GM12878 (cell line): Measurements from ENCODE around the gene ETNK1. TPM values are rescaled to one million over a fixed set of nuclear protein-coding genes. Genes with fewer than 3 reads are reported as not detected.

Experiments
- ATF7 ChIP-seq: fragments of 450-650 bp; IDR thresholded peaks from 2 replicates; pipeline ENCODE4 v1.6.1; 2016; ENCODE audit warnings: low read depth, mild to moderate bottlenecking
- BCL11A ChIP-seq: IDR thresholded peaks from 2 replicates; pipeline ENCODE4 v1.6.1; 2011; ENCODE audit warnings: low read depth, low read length
- BHLHE40 ChIP-seq, 2 experiments: fragments of 450-650 bp in 1 of 2; IDR thresholded peaks; 2 replicates each; pipeline ENCODE4 v1.6.1; 2011 to 2017; ENCODE audit warnings: low read depth in 2 of 2, borderline replicate concordance in 1 of 2, improper control_type of control experiment in 1 of 2, low read length in 1 of 2, mild to moderate bottlenecking in 1 of 2
- BMI1 ChIP-seq: fragments of 450-650 bp; IDR thresholded peaks from 2 replicates; pipeline ENCODE4 v1.6.1; 2016; ENCODE audit warnings: mild to moderate bottlenecking, moderate library complexity, borderline replicate concordance
- CBFB ChIP-seq: IDR thresholded peaks from 2 replicates; pipeline ENCODE4 v1.6.1; 2016; ENCODE audit warnings: antibody characterized with exemption, low read depth
- CBX5 ChIP-seq: sonication (generic); IDR thresholded peaks from 2 replicates; pipeline ENCODE4 v1.6.1; 2016; ENCODE audit warnings: low read depth, moderate library complexity, mild to moderate bottlenecking, inconsistent platforms
- CHD2 ChIP-seq: IDR thresholded peaks from 2 replicates; pipeline ENCODE4 v1.6.1; 2011; ENCODE audit warnings: low read depth, low read length, improper control_type of control experiment, borderline replicate concordance
- CREM ChIP-seq: IDR thresholded peaks from 2 replicates; pipeline ENCODE4 v1.6.1; 2014; ENCODE audit warnings: antibody characterized with exemption, low read depth
- DPF2 ChIP-seq: fragments of 450-650 bp; IDR thresholded peaks from 2 replicates; pipeline ENCODE4 v1.6.1; 2017; ENCODE audit warnings: mild to moderate bottlenecking
- EED ChIP-seq: sonication (generic); IDR thresholded peaks from 2 replicates; pipeline ENCODE4 v1.6.1; 2016; ENCODE audit warnings: antibody characterized with exemption, low read depth
- IKZF1 ChIP-seq: fragments of 450-650 bp; conservative IDR thresholded peaks from 2 replicates; pipeline ENCODE4 v1.6.1; 2017; ENCODE audit warnings: antibody characterized with exemption, mild to moderate bottlenecking
- JUND ChIP-seq: IDR thresholded peaks from 2 replicates; pipeline ENCODE4 v1.6.1; 2012; ENCODE audit warnings: low read depth, mild to moderate bottlenecking, low read length, improper control_type of control experiment, moderate library complexity
- MEF2A ChIP-seq: IDR thresholded peaks from 2 replicates; pipeline ENCODE4 v1.6.1; 2011; ENCODE audit warnings: low read depth, mild to moderate bottlenecking, low read length, moderate library complexity; ENCODE audit not compliant: insufficient read depth
- MEF2B ChIP-seq: fragments of 450-650 bp; IDR thresholded peaks from 2 replicates; pipeline ENCODE4 v1.6.1; 2018; ENCODE audit warnings: mild to moderate bottlenecking, moderate library complexity; ENCODE audit not compliant: partially characterized antibody, poor library complexity, severe bottlenecking
- NFIC ChIP-seq: IDR thresholded peaks from 2 replicates; pipeline ENCODE4 v1.6.1; 2012; ENCODE audit warnings: low read depth, mild to moderate bottlenecking, inconsistent platforms, low read length, moderate library complexity
- NFYB ChIP-seq: IDR thresholded peaks from 2 replicates; pipeline ENCODE4 v1.6.1; 2011; ENCODE audit warnings: low read depth, mild to moderate bottlenecking, low read length, improper control_type of control experiment, moderate library complexity; ENCODE audit not compliant: insufficient read depth
- NR2F1 ChIP-seq: fragments of 450-650 bp; conservative IDR thresholded peaks from 2 replicates; pipeline ENCODE4 v1.6.1; 2017; ENCODE audit warnings: mild to moderate bottlenecking
- NRF1 ChIP-seq: conservative IDR thresholded peaks from 2 replicates; pipeline ENCODE4 v1.6.1; 2011; ENCODE audit warnings: mild to moderate bottlenecking, low read depth, low read length, improper control_type of control experiment
- PAX5 ChIP-seq: IDR thresholded peaks from 2 replicates; pipeline ENCODE4 v1.6.1; 2011; ENCODE audit warnings: low read depth, low read length, borderline replicate concordance
- RBBP5 ChIP-seq: fragments of 200-600 bp; sonication (generic); conservative IDR thresholded peaks from 2 replicates; pipeline ENCODE4 v1.6.1; 2016
- SKIL ChIP-seq: fragments of 450-650 bp; IDR thresholded peaks from 2 replicates; pipeline ENCODE4 v1.6.1; 2017; ENCODE audit warnings: mild to moderate bottlenecking, low read depth, inconsistent platforms; ENCODE audit not compliant: poor library complexity, severe bottlenecking
- TAF1 ChIP-seq: IDR thresholded peaks from 2 replicates; pipeline ENCODE4 v1.6.1; 2011; ENCODE audit warnings: mild to moderate bottlenecking, low read depth, low read length, borderline replicate concordance
- TCF7 ChIP-seq: IDR thresholded peaks from 2 replicates; pipeline ENCODE4 v1.6.1; 2014; ENCODE audit warnings: antibody characterized with exemption, borderline replicate concordance
- ZBED1 ChIP-seq: IDR thresholded peaks from 2 replicates; pipeline ENCODE4 v1.6.1; 2016; ENCODE audit warnings: borderline replicate concordance
- ZNF217 ChIP-seq: fragments of 450-650 bp; IDR thresholded peaks from 2 replicates; pipeline ENCODE4 v1.6.1; 2017; ENCODE audit warnings: antibody characterized with exemption, mild to moderate bottlenecking
- ZNF384 ChIP-seq: IDR thresholded peaks from 2 replicates; pipeline ENCODE4 v1.6.1; 2012; ENCODE audit warnings: low read depth, mild to moderate bottlenecking, low read length, improper control_type of control experiment, borderline replicate concordance
- polyA plus RNA-seq, 11 experiments: library from polyadenylated mRNA; depleted of rRNA in 4 of 11; unstranded in 6 of 11; stranded (reverse) in 5 of 11; fragments of >200 nt; fragmentation: Nextera tagmentation in 4 of 11; fragmentation: Illumina TruSeq in 1 of 11; extraction: Ambion mirVana in 4 of 11; extraction: Trizol in 1 of 11; gene quantifications; 1 replicate in 1 of 11; 2 replicates in 10 of 11; pipeline versions ENCODE4 v1.2.1 to v1.2.3, GENCODE V29; 2011 to 2016; ENCODE audit warnings: inconsistent platforms in 2 of 11, missing spikeins in 2 of 11, low read depth in 1 of 11
- total RNA-seq, 4 experiments: library from RNA; depleted of rRNA in 3 of 4; stranded (reverse); fragments of >200 nt in 3 of 4; fragmentation: Illumina TruSeq in 1 of 4; extraction: Trizol in 1 of 4; gene quantifications; 2 replicates each; pipeline versions ENCODE4 v1.2.1 to v1.2.3, GENCODE V29; 2013 to 2021
- TF ChIP-seq, protein P1 (sequence below): fragments of 450-650 bp; IDR thresholded peaks from 2 replicates; pipeline ENCODE4 v1.6.1; 2016; ENCODE audit warnings: mild to moderate bottlenecking
- TF ChIP-seq, protein P2 (sequence below): fragments of 450-650 bp; IDR thresholded peaks from 2 replicates; pipeline ENCODE4 v1.6.1; 2016; ENCODE audit warnings: mild to moderate bottlenecking

ETNK1 gene
- total and polyA plus RNA-seq, 10 of the 15 experiments (the other 5 are each of a cell fraction or from before 2014, with no cell fraction given): 12.3 to 69.4 (median 34.2) TPM

- no peak for TF ChIP-seq RBBP5
- peak; percentile 50 for TF ChIP-seq SKIL
- 0 out of 2 replicates have a peak, but pooled peaks have one; percentile 18 for TF ChIP-seq CHD2
- no peak for TF ChIP-seq TAF1
- peak; percentile 88 for TF ChIP-seq BCL11A
- TF ChIP-seq MEF2B: peak; percentile 92
- peak; percentile 90 for TF ChIP-seq ATF7
- TF ChIP-seq, protein P1, sequence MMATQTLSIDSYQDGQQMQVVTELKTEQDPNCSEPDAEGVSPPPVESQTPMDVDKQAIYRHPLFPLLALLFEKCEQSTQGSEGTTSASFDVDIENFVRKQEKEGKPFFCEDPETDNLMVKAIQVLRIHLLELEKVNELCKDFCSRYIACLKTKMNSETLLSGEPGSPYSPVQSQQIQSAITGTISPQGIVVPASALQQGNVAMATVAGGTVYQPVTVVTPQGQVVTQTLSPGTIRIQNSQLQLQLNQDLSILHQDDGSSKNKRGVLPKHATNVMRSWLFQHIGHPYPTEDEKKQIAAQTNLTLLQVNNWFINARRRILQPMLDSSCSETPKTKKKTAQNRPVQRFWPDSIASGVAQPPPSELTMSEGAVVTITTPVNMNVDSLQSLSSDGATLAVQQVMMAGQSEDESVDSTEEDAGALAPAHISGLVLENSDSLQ: peak; percentile 14; the same call in 1 of the 2 replicates
- TF ChIP-seq DPF2: peak; percentile 73; the same call in 1 of the 2 replicates
- peak; percentile 33; the same call in 1 of the 2 replicates for TF ChIP-seq TCF7
- TF ChIP-seq, protein P2, sequence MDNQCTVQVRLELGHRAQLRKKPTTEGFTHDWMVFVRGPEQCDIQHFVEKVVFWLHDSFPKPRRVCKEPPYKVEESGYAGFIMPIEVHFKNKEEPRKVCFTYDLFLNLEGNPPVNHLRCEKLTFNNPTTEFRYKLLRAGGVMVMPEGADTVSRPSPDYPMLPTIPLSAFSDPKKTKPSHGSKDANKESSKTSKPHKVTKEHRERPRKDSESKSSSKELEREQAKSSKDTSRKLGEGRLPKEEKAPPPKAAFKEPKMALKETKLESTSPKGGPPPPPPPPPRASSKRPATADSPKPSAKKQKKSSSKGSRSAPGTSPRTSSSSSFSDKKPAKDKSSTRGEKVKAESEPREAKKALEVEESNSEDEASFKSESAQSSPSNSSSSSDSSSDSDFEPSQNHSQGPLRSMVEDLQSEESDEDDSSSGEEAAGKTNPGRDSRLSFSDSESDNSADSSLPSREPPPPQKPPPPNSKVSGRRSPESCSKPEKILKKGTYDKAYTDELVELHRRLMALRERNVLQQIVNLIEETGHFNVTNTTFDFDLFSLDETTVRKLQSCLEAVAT: 0 out of 2 replicates have a peak, but pooled peaks have one; percentile 42
- TF ChIP-seq IKZF1: peak; percentile 68
- peak; percentile 44; the same call in 1 of the 2 replicates for TF ChIP-seq ZBED1
- 0 out of 2 replicates have a peak, but pooled peaks have one; percentile 33 for TF ChIP-seq CBX5
- TF ChIP-seq CBFB: peak; percentile 67
- no peak for TF ChIP-seq ZNF384
- TF ChIP-seq CREM: peak; percentile 80
- TF ChIP-seq PAX5: peak; percentile 29; the same call in 1 of the 2 replicates
- TF ChIP-seq BHLHE40 (IDR thresholded peaks at IDR 0.05; ENCODE audit: borderline replicate concordance in 1 of 2, low read depth in 2 of 2, low read length in 1 of 2): peak in 1 of 2 experiments; percentile 25; a peak in 1 of 4 replicates
- peak; percentile 56 for TF ChIP-seq BMI1
- TF ChIP-seq NFYB: no peak
- peak; percentile 67; the same call in 1 of the 2 replicates for TF ChIP-seq ZNF217
- no peak for TF ChIP-seq EED
- no peak for TF ChIP-seq NR2F1
- no peak for TF ChIP-seq NRF1
- peak; percentile 98 for TF ChIP-seq MEF2A
- no peak for TF ChIP-seq JUND
- TF ChIP-seq NFIC: peak; percentile 95
Observed at GRCh38 chr12:22687361-22688076, 62.5 kb downstream of the ETNK1 start (continued).
